SK-N-SH treated with all-trans-retinoic acid at 6 μM for 48 hours (cell line): ENCODE results near the gene ARHGAP12.

ENCODE experiments used
- CSDC2 ChIP-seq: fragments of 250-450 bp; sonication (Bioruptor Pico); IDR thresholded peaks from 2 replicates; pipeline ENCODE4 v1.5.0; 2020; ENCODE audit warnings: mild to moderate bottlenecking, moderate library complexity
- GLIS3 ChIP-seq: fragments of 250-450 bp; sonication (Bioruptor Pico); IDR thresholded peaks from 2 replicates; pipeline ENCODE4 v1.5.0; 2020; ENCODE audit warnings: mild to moderate bottlenecking, moderate library complexity
- ZNF70 ChIP-seq: fragments of 450-650 bp; formaldehyde crosslinking; IDR thresholded peaks from 2 replicates; pipeline ENCODE4 v1.5.0; 2020; ENCODE audit warnings: mild to moderate bottlenecking, moderate library complexity

- no peak for TF ChIP-seq GLIS3 (CRISPR knock-in tag)
- no peak for TF ChIP-seq CSDC2 (CRISPR knock-in tag)
- no peak for TF ChIP-seq ZNF70 (CRISPR knock-in tag)
Measured at GRCh38 chr10:31953080-31953479, 24.4 kb upstream of the ARHGAP12 start.
